ENCODE measurements around the gene TTC5.
"Not testable (repeated sequence)": the region's sequence is repeated elsewhere in the genome, so short reads cannot be mapped to it uniquely, and the experiment has no call there.

Gene TTC5

GRCh38 chr14:20305265-20306078 lies at the start of gene TTC5:
Gene TTC5 (minus strand): TSS chr14:20305951. CDS start chr14:20305937, 14 bp downstream.
- peak; percentile 73 for DNase-seq (ENCODE audit: low read depth)

- DNase-seq (ENCODE audit: low read depth) = no peak
These were observed 45.1 kb upstream of the TTC5 start for GRCh38 chr14:20350860-20351259.

- DNase-seq (ENCODE audit: low read depth) = no peak
These were observed 44.5 kb upstream of the TTC5 start for GRCh38 chr14:20350282-20350681.

GRCh38 chr14:20347747-20348146 lies 42.0 kb upstream of the TTC5 start:
- DNase-seq (ENCODE audit: low read depth) = no peak

- DNase-seq (ENCODE audit: low read depth) = no peak
These were observed 41.0 kb upstream of the TTC5 start for GRCh38 chr14:20346713-20347112.

- no peak for DNase-seq (ENCODE audit: low read depth)
These were observed 39.6 kb upstream of the TTC5 start for GRCh38 chr14:20345366-20345765.

- DNase-seq (ENCODE audit: low read depth) = no peak
These were observed 38.1 kb upstream of the TTC5 start for GRCh38 chr14:20343862-20344220.

- DNase-seq (ENCODE audit: low read depth) = peak; percentile 100
These were observed 37.5 kb upstream of the TTC5 start, which contains the start of gene PARP2 for GRCh38 chr14:20343092-20343861. Gene PARP2 (plus strand): TSS chr14:20343635. CDS start chr14:20343642, 7 bp downstream.

- no peak for DNase-seq (ENCODE audit: low read depth)
These were observed 35.9 kb upstream of the TTC5 start for GRCh38 chr14:20341646-20342045.

- not testable (repeated sequence) for DNase-seq (ENCODE audit: low read depth)
These were observed 35.3 kb upstream of the TTC5 start for GRCh38 chr14:20341032-20341431.

- DNase-seq (ENCODE audit: low read depth) = no peak
These were observed 28.3 kb upstream of the TTC5 start for GRCh38 chr14:20334017-20334416.

GRCh38 chr14:20333494-20333841 lies 27.7 kb upstream of the TTC5 start:
- DNase-seq (ENCODE audit: low read depth) = no peak

- DNase-seq (ENCODE audit: low read depth) = peak; percentile 69
These were observed 27.2 kb upstream of the TTC5 start, which contains the start of gene CCNB1IP1 for GRCh38 chr14:20332788-20333493. Gene CCNB1IP1 (minus strand): TSS chr14:20333279. CDS start chr14:20316523, 16,756 bp downstream.

- DNase-seq (ENCODE audit: low read depth) = no peak
These were observed 26.7 kb upstream of the TTC5 start for GRCh38 chr14:20332431-20332787.

GRCh38 chr14:20331053-20331613 lies 25.4 kb upstream of the TTC5 start:
- no peak for DNase-seq (ENCODE audit: low read depth)

- no peak for DNase-seq (ENCODE audit: low read depth)
These were observed 23.6 kb upstream of the TTC5 start for GRCh38 chr14:20329355-20329754.

- no peak for DNase-seq (ENCODE audit: low read depth)
These were observed 23.0 kb upstream of the TTC5 start for GRCh38 chr14:20328705-20329104.

GRCh38 chr14:20327005-20327869 lies 21.5 kb upstream of the TTC5 start:
- DNase-seq (ENCODE audit: low read depth) = peak; percentile 37

- DNase-seq (ENCODE audit: low read depth) = no peak
These were observed 12.0 kb upstream of the TTC5 start for GRCh38 chr14:20317720-20318119.

GRCh38 chr14:20314026-20314425 lies 8.3 kb upstream of the TTC5 start:
- no peak for DNase-seq (ENCODE audit: low read depth)

GRCh38 chr14:20306079-20306423 lies 300 bp upstream of the TTC5 start:
- no peak for DNase-seq (ENCODE audit: low read depth)

Data from GM04504 (cell line).